ENCODE measurements around the gene ZNF366.

- TF ChIP-seq CREB5 (CRISPR knock-in tag; IDR thresholded peaks at IDR 0.05; ENCODE audit: low read depth) (no peak), PATZ1 (CRISPR knock-in tag; IDR thresholded peaks at IDR 0.05; ENCODE audit: borderline replicate concordance) (no peak), ZNF70 (CRISPR knock-in tag; IDR thresholded peaks at IDR 0.05) (no peak), SNAI2 (CRISPR knock-in tag; IDR thresholded peaks at IDR 0.05) (no peak), RARB (CRISPR knock-in tag; IDR thresholded peaks at IDR 0.05) (no peak), ARNTL (CRISPR knock-in tag; IDR thresholded peaks at IDR 0.05; ENCODE audit: borderline replicate concordance, low read depth) (no peak), ZC3H10 (CRISPR knock-in tag; IDR thresholded peaks at IDR 0.05) (no peak), ISL1 (CRISPR knock-in tag; IDR thresholded peaks at IDR 0.05) (no peak), TSHZ2 (CRISPR knock-in tag; IDR thresholded peaks at IDR 0.05) (no peak), OSR1 (CRISPR knock-in tag; IDR thresholded peaks at IDR 0.05) (no peak), BACH2 (CRISPR knock-in tag; IDR thresholded peaks at IDR 0.05; ENCODE audit: borderline replicate concordance) (no peak)
Measured at GRCh38 chr5:72472031-72472430, 35.2 kb downstream of the ZNF366 start.

Data from SK-N-SH treated with all-trans-retinoic acid at 6 μM for 48 hours (cell line).